Skin epidermis (tissue), 12 donors: Measurements from ENCODE around the gene LANCL2.

Experiments used
- H3K27ac ChIP-seq, 21 experiments: fragments of 200-600 bp; sonication (generic) in 11 of 21; one replicate each; pipeline ENCODE4 v1.5.0; 2020; ENCODE audit warnings: mild to moderate bottlenecking in 3 of 21, inconsistent platforms in 2 of 21, moderate library complexity in 2 of 21
- H3K4me3 ChIP-seq, 7 experiments: fragments of 200-600 bp; sonication (generic) in 2 of 7; one replicate each; pipeline ENCODE4 v1.5.0; 2020; ENCODE audit warnings: inconsistent platforms in 2 of 7, mild to moderate bottlenecking in 2 of 7, moderate library complexity in 1 of 7

Gene LANCL2

DNA sequence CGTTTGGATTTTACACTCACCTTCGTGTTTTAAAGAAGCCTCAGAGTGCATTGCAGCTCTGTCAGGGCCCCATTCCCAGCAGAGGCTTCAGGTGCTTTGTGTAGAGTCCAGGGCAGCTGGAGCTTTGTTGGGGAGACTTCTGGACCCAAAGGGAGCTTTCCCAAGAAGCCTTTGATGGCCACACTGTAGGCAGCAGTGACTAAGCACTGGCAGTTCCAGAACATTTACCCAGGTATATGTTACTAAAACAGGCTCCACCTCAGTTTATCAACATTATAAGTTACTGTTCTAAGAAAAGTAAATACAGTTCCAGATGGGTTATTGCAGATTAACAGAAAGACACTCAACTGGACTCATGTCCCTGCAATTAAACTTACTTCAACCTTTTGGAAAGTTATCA lies 66.8 kb downstream of the LANCL2 start:
- no peak overlapping the region for H3K27ac ChIP-seq

DNA sequence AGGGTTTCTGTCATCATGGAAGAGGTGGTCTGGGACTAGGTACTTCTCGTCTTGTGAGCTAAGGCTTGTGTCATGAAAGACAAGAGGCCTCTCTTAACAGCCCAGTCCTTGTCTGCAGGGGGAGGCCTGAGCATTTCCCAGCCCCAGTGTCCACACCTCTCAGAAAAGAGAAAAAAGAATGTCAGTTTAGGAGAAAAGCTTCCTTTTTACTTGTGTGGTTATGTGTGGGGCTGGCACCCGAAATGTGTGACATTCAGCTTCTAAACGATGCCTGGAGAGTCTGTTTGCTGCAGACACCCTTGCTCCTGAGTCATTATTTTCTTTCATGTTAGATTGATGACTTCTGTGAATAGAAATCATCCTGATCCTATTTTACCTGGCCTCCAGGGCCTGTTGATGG lies 67.4 kb downstream of the LANCL2 start:
- Histone ChIP-seq H3K4me3 (no peak overlapping the region), H3K27ac (no peak overlapping the region)

More for the DNA sequence above, 66.8 kb downstream of the LANCL2 start:
- H3K4me3 ChIP-seq: no peak overlapping the region

DNA sequence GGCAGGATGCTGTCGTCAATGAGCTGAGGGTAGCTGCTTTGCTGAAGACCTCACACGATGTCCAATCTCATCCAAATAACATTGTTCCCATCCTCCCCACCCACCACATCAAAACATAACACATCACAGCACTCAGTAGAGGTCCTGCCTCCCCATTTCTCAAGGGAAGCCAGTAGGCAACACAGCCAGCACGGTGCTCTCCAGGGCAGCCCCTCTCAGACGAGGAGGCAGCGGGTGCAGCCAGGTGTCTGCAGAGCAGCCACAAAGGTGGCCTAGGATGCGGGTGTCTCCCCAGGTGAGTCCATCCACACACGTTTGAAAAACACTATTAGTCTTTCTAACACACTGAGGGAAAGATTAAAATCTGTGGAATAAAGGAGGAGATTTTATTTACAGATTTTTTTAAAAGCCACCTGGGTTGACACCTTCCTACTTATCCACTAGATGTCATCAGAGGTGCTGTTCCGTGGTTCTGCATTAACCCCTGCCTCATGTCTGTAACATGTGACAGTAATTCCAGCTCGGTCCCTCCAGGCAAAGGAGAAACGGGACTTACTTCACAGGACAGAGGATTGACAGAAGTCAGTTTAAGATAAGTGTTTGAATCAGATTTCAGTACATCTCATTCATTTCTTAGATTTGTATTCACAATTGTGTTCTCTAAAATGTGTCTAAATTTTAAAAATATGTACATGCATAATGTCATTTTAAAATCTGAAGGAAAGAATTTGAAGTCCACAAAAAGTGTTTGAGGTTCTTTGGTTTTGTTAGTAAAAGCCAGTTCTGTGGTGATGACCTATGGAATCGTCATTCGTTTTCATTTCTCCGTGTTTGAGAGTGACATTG lies 68.0 kb downstream of the LANCL2 start:
- H3K4me3 ChIP-seq: no peak overlapping the region
- H3K27ac ChIP-seq: no peak overlapping the region

DNA sequence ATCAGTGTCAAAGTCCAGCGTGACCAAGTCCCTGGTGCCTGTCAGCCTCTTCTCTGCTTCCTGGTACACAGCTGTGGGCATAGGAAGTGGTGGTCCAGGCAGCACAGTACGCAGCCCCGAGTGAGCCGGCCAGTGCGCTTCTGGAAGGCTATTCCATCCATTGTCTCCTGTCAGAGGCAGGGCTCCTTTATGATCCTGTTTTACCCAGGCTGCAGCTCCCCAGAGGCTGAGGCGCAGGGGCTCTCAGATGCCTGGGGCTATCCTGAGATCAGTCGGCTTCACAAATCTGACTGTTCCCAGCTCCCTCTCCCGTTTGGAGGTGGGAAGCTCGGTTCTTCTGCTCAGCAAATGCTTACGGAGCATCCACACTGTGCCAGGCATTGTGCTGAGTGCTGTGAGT lies 70.3 kb downstream of the LANCL2 start:
- no peak overlapping the region for H3K4me3 ChIP-seq
- H3K27ac ChIP-seq: no peak overlapping the region

DNA sequence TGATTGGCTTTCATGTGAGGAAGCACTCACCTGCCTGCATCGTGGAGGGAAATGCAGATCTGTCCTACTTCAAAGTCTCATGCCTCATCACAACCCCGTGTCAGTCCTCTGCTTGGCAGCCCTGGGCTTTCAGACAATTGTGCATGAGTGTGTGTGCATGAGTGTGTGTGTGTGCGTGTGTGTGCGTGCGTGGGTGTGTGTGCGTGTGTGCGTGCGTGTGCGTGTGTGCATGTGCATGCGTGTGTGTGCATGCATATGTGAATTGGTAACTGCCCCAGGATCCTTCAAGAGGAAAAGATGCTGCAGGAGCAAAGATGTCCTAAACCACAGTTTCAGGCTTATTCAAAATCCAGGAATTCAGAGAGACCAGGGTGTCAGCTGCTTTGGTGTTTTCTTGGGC lies 71.3 kb downstream of the LANCL2 start:
- Histone ChIP-seq H3K27ac (no peak overlapping the region), H3K4me3 (no peak overlapping the region)

DNA sequence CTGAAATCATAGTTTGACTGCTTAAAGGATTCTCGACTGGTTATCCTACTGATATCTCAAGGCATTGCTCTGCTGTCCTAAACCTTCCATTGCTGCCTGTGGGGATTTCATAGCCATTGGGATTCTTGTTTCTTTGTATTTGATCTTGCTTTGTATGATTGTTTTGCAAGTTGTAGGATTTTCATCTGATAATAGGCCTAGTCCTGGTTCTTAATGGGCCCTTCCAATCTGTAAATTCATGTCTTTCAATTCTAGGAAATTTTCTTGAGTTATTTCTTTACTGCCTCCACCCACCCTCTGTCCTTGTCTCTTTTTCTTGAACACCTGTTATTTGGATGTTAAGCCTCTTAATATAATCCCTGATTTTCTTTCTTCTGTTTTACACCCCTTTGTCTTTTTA lies 72.2 kb downstream of the LANCL2 start:
- H3K27ac ChIP-seq: no peak overlapping the region
- H3K4me3 ChIP-seq: no peak overlapping the region

DNA sequence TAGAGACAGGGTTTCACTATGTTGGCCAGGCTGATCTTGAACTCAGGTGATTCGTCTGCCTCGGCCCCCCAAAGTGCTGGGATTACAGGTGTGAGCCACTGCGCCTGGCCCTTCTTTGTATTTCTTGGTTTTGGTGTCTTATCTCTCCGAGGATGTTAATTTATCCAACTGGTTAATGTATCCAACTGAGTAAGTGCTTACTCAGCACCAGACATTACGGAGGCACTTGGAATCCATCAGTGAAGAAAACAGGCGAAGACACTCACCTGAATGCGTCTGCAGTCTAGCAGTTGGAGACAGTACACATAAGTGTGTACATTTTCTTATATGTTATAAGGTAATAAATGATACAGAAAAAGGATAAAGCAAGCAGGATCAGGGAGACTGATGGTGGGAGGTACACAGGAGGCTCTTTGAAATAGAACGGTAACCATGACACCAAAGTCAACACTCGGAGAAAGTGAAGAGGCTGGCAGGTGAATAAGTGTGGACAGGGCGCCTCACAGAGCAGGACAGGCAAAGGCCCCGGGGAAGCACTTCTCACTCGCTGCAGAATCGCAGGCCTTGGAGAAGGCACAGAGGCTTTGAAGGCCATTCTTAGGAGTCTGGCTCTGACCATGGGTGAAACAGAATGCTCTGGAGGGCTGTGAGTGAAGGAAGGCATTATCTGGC lies 73.1 kb downstream of the LANCL2 start:
- Histone ChIP-seq H3K27ac (no peak overlapping the region), H3K4me3 (no peak overlapping the region)

DNA sequence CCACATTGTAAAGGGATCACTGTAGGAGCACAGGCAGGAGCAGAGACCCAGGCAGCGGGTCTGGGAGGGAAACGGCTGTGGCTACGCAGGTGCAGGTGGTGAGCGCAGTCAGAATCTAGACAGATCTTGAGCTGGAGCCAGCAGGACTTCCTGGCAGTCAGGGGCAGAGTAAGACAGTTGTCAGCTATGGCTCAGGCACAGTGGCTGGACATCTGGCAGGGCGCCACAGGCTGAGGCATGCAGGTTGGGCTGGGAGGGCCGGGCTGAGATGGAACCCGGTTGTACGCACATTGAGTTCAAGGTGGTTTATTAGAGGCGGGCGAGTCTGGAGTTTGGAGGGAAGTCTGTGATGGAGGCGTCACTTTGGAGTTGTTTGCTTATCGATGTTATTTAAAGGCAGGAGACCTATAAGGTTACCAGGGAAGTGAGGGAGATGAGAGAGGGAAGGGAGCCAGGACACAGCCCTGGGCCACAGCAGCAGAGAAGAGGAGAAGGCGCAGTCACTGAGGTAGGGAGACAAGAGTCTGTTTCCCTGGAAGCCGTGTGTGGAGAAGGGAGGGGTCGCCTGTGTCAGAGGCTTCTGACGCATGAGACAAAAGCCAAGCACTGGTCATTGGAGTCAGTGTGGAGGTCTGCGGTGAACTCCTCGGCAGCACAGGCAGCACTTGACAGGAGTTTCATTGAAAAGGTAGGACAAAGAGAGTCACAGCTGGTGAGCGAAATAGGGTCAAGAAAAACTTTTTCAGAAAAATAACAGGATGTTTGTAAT lies 73.8 kb downstream of the LANCL2 start:
- H3K4me3 ChIP-seq: no peak overlapping the region
- H3K27ac ChIP-seq: no peak overlapping the region

DNA sequence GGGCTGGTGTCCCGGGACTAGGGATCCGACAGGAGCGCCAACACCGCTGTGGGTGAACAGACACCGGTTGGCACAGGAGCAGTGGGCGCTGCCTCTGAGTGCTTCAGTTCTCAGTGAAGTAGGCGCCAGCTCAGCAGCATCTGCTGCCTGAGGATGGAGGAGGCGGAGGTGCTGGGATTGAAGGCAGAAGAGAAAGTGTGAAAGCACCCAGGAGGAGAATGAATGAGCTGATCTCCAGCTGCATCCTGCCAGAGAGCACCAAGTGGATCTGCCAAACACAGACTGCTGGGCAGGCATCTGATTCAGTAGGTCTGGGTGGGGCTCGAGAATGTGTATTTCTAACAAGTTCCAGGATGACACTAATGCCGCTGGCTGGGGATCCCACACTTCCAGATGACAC lies 74.5 kb downstream of the LANCL2 start:
- Histone ChIP-seq H3K27ac (no peak overlapping the region), H3K4me3 (no peak overlapping the region)

DNA sequence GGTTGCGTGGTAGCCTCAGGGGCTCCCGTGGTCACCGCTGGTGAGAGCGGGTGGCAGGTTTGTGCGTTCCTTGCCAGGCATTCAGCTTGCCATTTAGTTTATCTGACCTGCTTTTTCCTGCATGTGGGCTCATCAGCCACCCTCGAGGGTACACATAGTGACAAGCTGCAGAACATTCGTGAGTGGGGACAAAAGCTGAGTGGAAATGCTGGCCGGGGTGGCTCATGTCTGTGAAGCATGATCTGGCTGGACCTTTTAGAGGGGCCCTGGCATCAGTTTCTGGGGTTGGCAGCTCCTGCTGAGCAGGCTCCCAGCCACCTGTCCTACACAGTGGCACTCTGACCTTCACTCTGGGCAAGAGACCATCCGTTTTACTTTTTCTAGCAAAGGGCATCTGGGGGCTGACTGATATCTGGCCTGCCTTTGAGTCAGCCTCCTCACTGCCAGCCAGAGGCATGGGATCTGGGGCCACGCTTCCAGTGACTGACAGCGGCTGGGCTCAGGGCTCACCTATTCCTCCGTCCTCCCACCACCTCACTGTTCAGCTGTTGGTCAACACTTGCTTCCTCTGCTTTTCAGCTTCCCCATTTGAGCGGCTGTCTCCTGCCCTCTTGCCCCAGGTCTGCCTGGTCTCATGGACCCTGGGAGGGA lies 75.0 kb downstream of the LANCL2 start:
- H3K4me3 ChIP-seq: no peak overlapping the region
- peak overlapping the region in 1 of 21 experiments; percentile 14 for H3K27ac ChIP-seq

DNA sequence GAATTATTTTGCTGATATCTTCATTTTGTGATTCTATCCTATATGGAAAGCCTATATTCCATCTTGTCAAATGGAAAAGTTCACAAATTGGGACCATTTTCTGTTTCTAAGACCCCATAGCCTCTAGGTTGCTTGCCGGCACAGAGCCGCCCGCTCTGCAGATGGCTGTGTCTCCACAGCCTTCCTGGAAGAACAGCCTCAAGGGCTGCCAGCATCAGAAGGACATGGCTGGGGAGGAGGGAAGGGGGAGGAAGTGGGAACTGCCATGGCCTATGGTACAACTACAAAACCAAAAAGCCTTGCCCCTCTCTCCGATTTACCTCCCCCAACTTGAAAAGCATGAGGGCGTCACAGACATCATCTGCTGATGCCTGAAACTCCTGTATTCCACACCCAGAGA lies 75.9 kb downstream of the LANCL2 start:
- Histone ChIP-seq H3K4me3 (no peak overlapping the region), H3K27ac (peak overlapping the region in 2 of 21 experiments; percentile 8 to 28)

DNA sequence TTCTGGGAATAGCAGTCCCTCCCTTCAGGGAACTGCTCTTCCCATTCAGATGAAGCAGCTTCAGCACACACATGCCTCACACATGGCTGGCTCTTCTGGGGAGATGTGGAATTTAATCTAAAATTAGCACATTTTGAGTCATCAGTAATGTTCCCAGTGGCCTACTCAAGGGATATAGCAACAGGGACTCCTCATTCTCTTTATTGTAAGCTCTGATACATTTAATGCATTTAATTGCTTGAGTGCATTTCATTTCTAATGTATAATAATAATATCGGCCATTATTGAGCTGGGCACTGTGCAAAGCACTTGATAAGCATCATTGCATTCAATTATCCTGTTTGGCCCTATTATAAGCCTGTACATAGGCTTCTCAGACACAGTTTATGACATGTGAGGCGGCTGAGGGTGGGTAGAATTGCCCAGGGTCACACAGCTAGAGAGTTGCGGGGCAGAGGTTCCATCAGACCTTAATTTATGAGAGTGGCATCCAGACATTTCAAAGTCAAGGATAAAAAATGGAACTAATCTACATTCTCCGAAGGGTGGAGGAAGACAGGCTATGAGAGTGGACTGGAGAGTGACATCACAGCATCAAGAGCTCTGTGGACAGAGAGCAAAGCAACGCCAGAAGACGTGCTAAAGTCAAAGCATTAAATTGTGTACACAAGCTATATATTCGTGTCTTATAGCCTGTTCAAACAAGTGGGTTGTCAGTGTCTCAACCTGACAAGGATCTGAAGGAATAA lies 76.8 kb downstream of the LANCL2 start:
- H3K27ac ChIP-seq: peak overlapping the region in 3 of 21 experiments; percentile 9 to 57 (median 50)
- H3K4me3 ChIP-seq: no peak overlapping the region

DNA sequence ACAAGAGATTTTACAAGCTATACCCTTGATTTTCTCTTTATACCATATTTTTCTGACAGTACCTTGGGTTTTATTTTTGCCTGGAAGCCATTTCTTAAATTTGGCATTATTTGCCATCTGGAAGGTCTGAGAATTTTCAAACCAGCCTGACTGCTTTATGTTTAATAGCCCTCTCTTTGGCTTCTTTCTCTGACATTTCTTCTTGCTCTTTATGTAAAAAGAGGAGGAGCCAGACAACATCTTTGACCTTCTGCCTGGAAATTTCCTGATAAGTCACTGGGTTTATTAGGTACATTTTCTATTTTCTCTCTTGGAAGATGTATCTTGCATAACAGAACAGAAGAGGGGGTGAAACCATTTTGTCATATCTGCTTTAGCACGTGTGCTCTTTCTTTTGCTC lies 79.6 kb downstream of the LANCL2 start:
- Histone ChIP-seq H3K27ac (no peak overlapping the region), H3K4me3 (no peak overlapping the region)

DNA sequence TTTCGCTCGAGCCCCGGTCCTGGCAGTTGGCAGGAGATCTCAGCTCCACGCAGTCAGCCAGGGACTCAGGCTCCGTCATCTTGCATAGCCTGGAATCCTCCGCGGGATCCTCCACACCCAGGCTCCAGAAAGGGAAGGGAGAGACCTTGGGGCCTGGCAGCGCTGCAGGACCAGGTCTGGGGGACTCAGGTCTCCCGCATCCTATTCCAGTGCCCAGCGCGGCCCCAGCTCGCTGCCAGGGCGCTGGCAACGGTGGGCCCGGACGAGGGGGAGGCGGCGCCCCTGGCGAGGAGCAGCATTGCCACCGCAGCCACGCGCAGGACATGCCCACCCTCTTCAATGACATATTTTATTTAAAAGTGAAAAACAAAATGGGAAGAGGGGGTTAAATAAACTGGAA lies 83.4 kb downstream of the LANCL2 start:
- no peak overlapping the region for H3K4me3 ChIP-seq
- H3K27ac ChIP-seq: no peak overlapping the region

DNA sequence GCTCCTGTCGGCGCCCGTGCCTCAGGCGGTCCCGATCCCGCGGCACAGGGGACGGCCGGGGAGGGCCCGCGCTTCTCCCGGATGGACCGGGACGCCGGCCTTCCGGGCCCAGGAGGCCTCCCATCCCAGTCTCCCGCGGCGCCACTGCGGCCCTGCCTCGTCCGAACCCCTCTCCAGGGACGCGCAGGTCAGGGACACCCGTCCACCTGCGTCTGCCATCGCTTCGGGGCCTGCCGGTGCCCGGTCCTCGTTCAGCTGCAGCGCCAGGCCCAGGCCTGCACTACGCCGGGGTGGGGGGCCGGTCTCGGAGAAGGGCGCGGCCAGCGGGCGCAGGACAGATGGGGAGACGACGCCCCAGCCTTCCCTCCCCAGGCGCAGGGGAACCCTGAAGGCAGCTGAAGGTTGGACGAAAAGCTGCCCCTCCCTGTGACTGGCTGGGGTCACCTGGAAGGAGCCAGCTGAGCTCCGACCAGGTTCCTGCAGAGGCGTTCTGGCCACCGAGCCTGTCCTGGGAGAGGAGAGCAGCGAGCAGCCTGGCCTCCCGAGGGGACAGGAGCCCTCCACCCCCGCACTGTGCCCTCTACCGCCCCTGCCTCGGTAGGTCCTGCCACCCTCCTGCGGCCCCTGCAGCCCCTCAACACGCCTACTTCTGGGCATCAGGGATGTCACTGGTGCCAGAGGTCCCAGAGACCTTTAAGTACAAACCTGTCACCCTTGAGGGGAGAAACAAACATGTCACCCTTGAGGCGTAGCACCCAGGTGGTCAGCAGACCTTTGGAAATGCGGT lies 84.3 kb downstream of the LANCL2 start:
- Histone ChIP-seq H3K27ac (no peak overlapping the region), H3K4me3 (no peak overlapping the region)

DNA sequence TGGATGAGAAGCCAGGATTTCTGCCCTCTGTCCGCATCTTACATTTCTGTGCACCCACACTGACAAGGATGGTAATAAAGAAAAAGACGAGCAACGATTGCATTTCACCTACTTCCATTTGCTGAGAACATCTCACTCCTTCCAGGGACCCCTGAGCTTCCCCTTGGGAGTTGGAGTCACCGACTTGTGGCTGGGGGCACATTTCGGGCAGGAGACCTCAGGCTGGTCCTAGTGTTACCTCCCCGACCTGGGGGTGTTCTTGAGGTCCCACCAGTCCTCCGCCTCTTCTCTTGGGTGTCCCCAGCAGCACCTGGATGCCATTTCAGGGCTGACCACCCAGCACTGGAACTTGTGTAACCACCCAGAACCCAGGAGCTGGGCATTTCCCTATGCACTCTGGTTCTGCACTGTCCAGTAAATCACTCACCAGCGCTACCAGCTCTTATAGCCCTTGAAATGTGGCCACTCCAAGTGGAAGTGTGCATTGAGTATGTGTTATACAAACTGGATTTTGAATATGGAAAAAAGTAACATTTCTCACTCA lies 84.9 kb downstream of the LANCL2 start:
- H3K27ac ChIP-seq: no peak overlapping the region
- H3K4me3 ChIP-seq: no peak overlapping the region

DNA sequence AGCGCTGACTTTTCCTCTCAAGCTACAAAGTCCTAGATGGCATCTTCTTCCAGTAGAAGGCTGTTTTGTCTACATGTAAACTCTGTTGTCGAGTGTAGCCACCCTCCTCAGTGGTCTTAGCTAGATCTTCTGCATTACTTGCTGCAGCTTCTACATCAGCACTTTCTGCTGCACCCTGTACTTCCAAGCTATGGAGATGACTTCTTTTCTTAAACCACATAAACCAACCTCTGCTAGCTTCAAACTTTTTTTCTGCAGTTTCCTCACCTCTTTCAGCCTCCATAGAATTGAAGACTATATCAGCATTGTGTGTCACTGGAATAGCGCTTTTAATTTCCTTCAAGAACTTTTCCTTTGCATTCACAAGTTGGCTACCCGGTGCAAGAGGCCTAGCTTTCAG lies 87.8 kb downstream of the LANCL2 start:
- H3K4me3 ChIP-seq: no peak overlapping the region
- H3K27ac ChIP-seq: no peak overlapping the region

DNA sequence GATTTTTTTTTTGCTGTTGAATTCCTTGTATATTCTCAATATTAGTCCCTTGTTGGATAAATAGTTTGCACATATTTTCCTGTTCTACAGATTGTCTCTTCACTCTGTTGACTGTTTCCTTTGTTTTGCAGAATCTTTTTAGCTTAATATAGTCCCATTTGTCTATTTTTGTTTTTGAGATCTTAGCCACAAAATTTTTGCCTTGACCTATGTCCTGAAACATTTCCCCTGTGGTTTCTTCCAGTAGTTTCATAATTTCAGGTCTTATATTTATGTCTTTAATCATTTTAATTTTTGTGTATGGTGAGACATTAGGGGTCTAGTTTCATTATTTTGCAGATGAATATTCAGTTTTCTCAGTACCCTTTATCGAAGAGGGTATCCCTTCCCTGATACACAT lies 92.7 kb downstream of the LANCL2 start:
- H3K4me3 ChIP-seq: no peak overlapping the region
- no peak overlapping the region for H3K27ac ChIP-seq
